Mesendoderm (in vitro differentiated cells): ENCODE results near the gene ZBTB7C.
A peak's percentile ranks its signal among the peaks of the same experiment; 100 is the strongest.

ENCODE experiments used
- DNase-seq: peaks from one replicate; pipeline ENCODE4 v3.0.0; 2013
- H2AK5ac ChIP-seq: 2 replicates; pipeline ENCODE4 v1.6.1; 2013; ENCODE audit warnings: low read length, inconsistent platforms
- H2BK120ac ChIP-seq: 2 replicates; pipeline ENCODE4 v1.6.1; 2013; ENCODE audit warnings: low read depth, mild to moderate bottlenecking, low read length, moderate library complexity, mixed read lengths
- H2BK15ac ChIP-seq: replicated peaks from 2 replicates; pipeline ENCODE4 v1.6.1; 2013; ENCODE audit warnings: low read depth, mild to moderate bottlenecking, moderate library complexity
- H2BK5ac ChIP-seq: 2 replicates; pipeline ENCODE4 v1.6.1; 2013; ENCODE audit warnings: low read length, inconsistent platforms
- H3K18ac ChIP-seq: 2 replicates; pipeline ENCODE4 v1.6.1; 2013; ENCODE audit warnings: mild to moderate bottlenecking, low read length, mixed read lengths
- H3K23ac ChIP-seq: one replicate; pipeline ENCODE4 v1.6.1; 2013; ENCODE audit warnings: low read length
- H3K27ac ChIP-seq: 2 replicates; pipeline ENCODE4 v1.5.1; 2013; ENCODE audit warnings: low read depth, mild to moderate bottlenecking, inconsistent platforms, low read length, moderate library complexity
- H3K27me3 ChIP-seq: 2 replicates; pipeline ENCODE4 v1.6.1; 2013; ENCODE audit warnings: low read length, control low read depth, mild to moderate bottlenecking, inconsistent platforms; ENCODE audit not compliant: insufficient read depth, poor library complexity
- H3K36me3 ChIP-seq: 2 replicates; pipeline ENCODE4 v1.6.1; 2013; ENCODE audit warnings: low read length, inconsistent platforms; ENCODE audit not compliant: control insufficient read depth, insufficient read depth
- H3K4ac ChIP-seq: one replicate; pipeline ENCODE4 v1.6.1; 2013; ENCODE audit warnings: low read depth, mild to moderate bottlenecking, low read length, moderate library complexity
- H3K4me1 ChIP-seq: 2 replicates; pipeline ENCODE4 v1.6.1; 2013; ENCODE audit warnings: low read depth, low read length, inconsistent platforms; ENCODE audit not compliant: control insufficient read depth
- H3K4me2 ChIP-seq: 2 replicates; pipeline ENCODE4 v1.6.1; 2013; ENCODE audit warnings: low read length
- H3K4me3 ChIP-seq: 2 replicates; pipeline ENCODE4 v1.5.1; 2013; ENCODE audit warnings: mild to moderate bottlenecking, low read length
- H3K56ac ChIP-seq: one replicate; pipeline ENCODE4 v1.6.1; 2013; ENCODE audit warnings: low read length
- H3K79me1 ChIP-seq: 2 replicates; pipeline ENCODE4 v1.6.1; 2013; ENCODE audit warnings: low read length, inconsistent platforms
- H3K79me2 ChIP-seq: 2 replicates; pipeline ENCODE4 v1.6.1; 2013; ENCODE audit warnings: mild to moderate bottlenecking, low read length; ENCODE audit not compliant: control insufficient read depth, insufficient read depth
- H3K9ac ChIP-seq: 2 replicates; pipeline ENCODE4 v1.6.1; 2013; ENCODE audit warnings: low read length, inconsistent platforms
- H4K5ac ChIP-seq: one replicate; pipeline ENCODE4 v1.6.1; 2013; ENCODE audit warnings: low read length
- H4K8ac ChIP-seq: one replicate; pipeline ENCODE4 v1.6.1; 2013; ENCODE audit warnings: low read depth, mild to moderate bottlenecking, control low read depth, low read length, moderate library complexity
- WGBS: extraction: QIAGEN DNeasy Blood & Tissue Kit; methylation state at CpG from one replicate; pipeline ENCODE4 v1.1.7; 2013; ENCODE audit warnings: low lambda C conversion rate, missing lambda C conversion rate; ENCODE audit not compliant: insufficient coverage; ENCODE audit errors: extremely low coverage; 5-methylcytosine and 5-hydroxymethylcytosine counted together

ZBTB7C gene

GRCh38 chr18:48020337-48021250 lies 388.6 kb downstream of the ZBTB7C start:
- Histone ChIP-seq H2BK5ac (no peak overlapping the region), H3K4me1 (no peaks in the 10 kb centered on the region), H3K18ac (no peak overlapping the region), H3K79me1 (no peaks in the 10 kb centered on the region), H3K27ac (no peak overlapping the region), H3K36me3 (no peaks in the 10 kb centered on the region), H4K5ac (no peak overlapping the region), H3K79me2 (no peaks in the 10 kb centered on the region), H3K27me3 (no peaks in the 10 kb centered on the region), H2BK120ac (no peak overlapping the region), H3K56ac (peak overlapping the region; percentile 61), H2BK15ac (no peak overlapping the region), H2AK5ac (no peak overlapping the region), H3K4me2 (no peak overlapping the region), H3K4me3 (no peak overlapping the region), H4K8ac (no peak overlapping the region), H3K9ac (no peak overlapping the region), H3K4ac (no peak overlapping the region), H3K23ac (no peak overlapping the region)
- DNase-seq = no peak
- no CpG with 5 or more reads among the region's 8 CpGs for whole genome bisulfite sequencing

- H3K4me1 ChIP-seq = no peaks in the 10 kb centered on the region
- no peak overlapping the region for H3K4me2 ChIP-seq
- no peak for DNase-seq
- H3K9ac ChIP-seq = no peak overlapping the region
- no peak overlapping the region for H2AK5ac ChIP-seq
- H3K27ac ChIP-seq = no peak overlapping the region
- no peak overlapping the region for H2BK15ac ChIP-seq
- H3K4ac ChIP-seq = no peak overlapping the region
- H4K8ac ChIP-seq = no peak overlapping the region
- H3K18ac ChIP-seq = no peak overlapping the region
- no peak overlapping the region for H2BK120ac ChIP-seq
- H3K4me3 ChIP-seq = no peak overlapping the region
- no peak overlapping the region for H4K5ac ChIP-seq
- no peaks in the 10 kb centered on the region for H3K79me1 ChIP-seq
- no CpG with 5 or more reads among the region's 6 CpGs for WGBS
- no peak overlapping the region for H3K23ac ChIP-seq
- no peak overlapping the region for H3K56ac ChIP-seq
- no peak overlapping the region for H2BK5ac ChIP-seq
- no peaks in the 10 kb centered on the region for H3K36me3 ChIP-seq
- H3K27me3 ChIP-seq = no peaks in the 10 kb centered on the region
- no peaks in the 10 kb centered on the region for H3K79me2 ChIP-seq
These were observed 389.4 kb downstream of the ZBTB7C start for GRCh38 chr18:48019557-48020325.

- no peaks in the 10 kb centered on the region for H3K36me3 ChIP-seq
- DNase-seq = no peak
- no CpG with 5 or more reads among the region's 3 CpGs for WGBS
- H3K56ac ChIP-seq = no peak overlapping the region
- no peak overlapping the region for H4K5ac ChIP-seq
- H3K27me3 ChIP-seq = no peaks in the 10 kb centered on the region
- H3K79me1 ChIP-seq = no peaks in the 10 kb centered on the region
- no peak overlapping the region for H3K4ac ChIP-seq
- no peak overlapping the region for H2AK5ac ChIP-seq
- no peaks in the 10 kb centered on the region for H3K79me2 ChIP-seq
- no peak overlapping the region for H4K8ac ChIP-seq
- no peak overlapping the region for H2BK15ac ChIP-seq
- no peak overlapping the region for H3K18ac ChIP-seq
- H3K9ac ChIP-seq = no peak overlapping the region
- H3K4me3 ChIP-seq = no peak overlapping the region
- H3K23ac ChIP-seq = no peak overlapping the region
- H2BK5ac ChIP-seq = no peak overlapping the region
- H3K4me1 ChIP-seq = no peaks in the 10 kb centered on the region
- no peak overlapping the region for H2BK120ac ChIP-seq
- no peak overlapping the region for H3K27ac ChIP-seq
- H3K4me2 ChIP-seq = no peak overlapping the region
These were observed 390.3 kb downstream of the ZBTB7C start for GRCh38 chr18:48018851-48019250.

GRCh38 chr18:48017635-48018034 lies 391.5 kb downstream of the ZBTB7C start:
- Histone ChIP-seq H4K8ac (no peak overlapping the region), H2AK5ac (no peak overlapping the region), H3K4ac (no peak overlapping the region), H3K79me2 (no peaks in the 10 kb centered on the region), H3K4me1 (no peaks in the 10 kb centered on the region), H2BK5ac (no peak overlapping the region), H3K23ac (no peak overlapping the region), H3K27ac (no peak overlapping the region), H3K27me3 (no peaks in the 10 kb centered on the region), H2BK120ac (no peak overlapping the region), H3K79me1 (no peaks in the 10 kb centered on the region), H2BK15ac (no peak overlapping the region), H4K5ac (no peak overlapping the region), H3K4me3 (no peak overlapping the region), H3K56ac (no peak overlapping the region), H3K18ac (no peak overlapping the region), H3K4me2 (no peak overlapping the region), H3K9ac (no peak overlapping the region), H3K36me3 (no peaks in the 10 kb centered on the region)
- WGBS = no CpG with 5 or more reads among the region's 2 CpGs
- DNase-seq = no peak

- Histone ChIP-seq H3K27ac (no peak overlapping the region), H4K5ac (no peak overlapping the region), H3K4me1 (peaks cover 2% of the 10 kb centered on the region)
These were observed 396.0 kb downstream of the ZBTB7C start for GRCh38 chr18:48013162-48013561.

More at GRCh38 chr18:48013162-48013561, 396.0 kb downstream of the ZBTB7C start:
- WGBS = no CpG with 5 or more reads among the region's 4 CpGs
- Histone ChIP-seq H3K4me3 (no peak overlapping the region), H3K27me3 (no peaks in the 10 kb centered on the region), H3K79me2 (no peaks in the 10 kb centered on the region), H3K23ac (no peak overlapping the region), H3K79me1 (no peaks in the 10 kb centered on the region), H3K56ac (no peak overlapping the region), H2BK120ac (no peak overlapping the region), H4K8ac (no peak overlapping the region), H3K18ac (no peak overlapping the region), H3K4me2 (no peak overlapping the region), H3K4ac (no peak overlapping the region), H2BK15ac (no peak overlapping the region), H2AK5ac (no peak overlapping the region), H2BK5ac (no peak overlapping the region), H3K9ac (no peak overlapping the region), H3K36me3 (no peaks in the 10 kb centered on the region)
- no peak for DNase-seq
